Adrenal gland (tissue), 12 donors: ENCODE measurements around the gene ORC5. TPM values are rescaled to one million over a fixed set of nuclear protein-coding genes. Genes with fewer than 3 reads are reported as not detected.

Experiments
- DNase-seq, 7 donors: peaks; one replicate each; pipeline ENCODE4 v3.0.0-alpha.2; 2019 to 2020
- H3K27ac ChIP-seq, 5 donors: fragments of 200-600 bp; sonication (generic) in 4 of 5; 1 replicate in 3 of 5; 2 replicates in 2 of 5; pipeline versions ENCODE4 v1.5.1 to v1.8.0; 2016 to 2020; ENCODE audit warnings: mild to moderate bottlenecking in 1 of 5
- H3K27me3 ChIP-seq: fragments of 200-600 bp; 2 replicates; pipeline ENCODE4 v1.8.0; 2021
- H3K36me3 ChIP-seq, 2 donors: fragments of 200-600 bp; replicated peaks in 1 of 2; 1 replicate in 1 of 2; 2 replicates in 1 of 2; pipeline versions ENCODE4 v1.5.1 to v1.8.0; 2018 to 2022
- H3K4me1 ChIP-seq, 2 donors: fragments of 200-600 bp; replicated peaks in 1 of 2; 1 replicate in 1 of 2; 2 replicates in 1 of 2; pipeline versions ENCODE4 v1.5.1 to v1.8.0; 2018 to 2021
- H3K4me3 ChIP-seq, 4 donors: fragments of 200-600 bp; sonication (generic) in 3 of 4; one replicate each; pipeline ENCODE4 v1.5.1; 2016 to 2018
- H3K9me3 ChIP-seq, 3 donors: fragments of 200-600 bp; sonication (generic) in 1 of 3; replicated peaks in 1 of 3; 1 replicate in 2 of 3; 2 replicates in 1 of 3; pipeline versions ENCODE4 v1.5.1 to v1.8.0; 2016 to 2021
- CTCF ChIP-seq, 6 experiments: fragments of 450-650 bp in 4 of 6; fragments of 200-600 bp in 2 of 6; sonication (generic) in 1 of 6; IDR thresholded peaks; 1 replicate in 5 of 6; 2 replicates in 1 of 6; pipeline versions ENCODE4 v1.5.1 to v1.8.0; 2016 to 2021; ENCODE audit warnings: antibody characterized with exemption in 6 of 6, mild to moderate bottlenecking in 2 of 6, moderate library complexity in 1 of 6
- POLR2A ChIP-seq, 2 donors: fragments of 450-650 bp; IDR thresholded peaks; one replicate each; pipeline ENCODE4 v1.6.1; 2017; ENCODE audit warnings: antibody characterized with exemption in 2 of 2, mild to moderate bottlenecking in 2 of 2, moderate library complexity in 1 of 2
- WGBS, 4 donors: extraction: QIAGEN DNeasy Blood & Tissue Kit in 2 of 4; methylation state at CpG; one replicate each; pipeline versions ENCODE4 v1.1.5 to v1.1.7; 2013 to 2017; 5-methylcytosine and 5-hydroxymethylcytosine counted together
- intact Hi-C, 2 donors: fragments of 100-400 bp; cut with DNase I; formaldehyde crosslinking; loops; one replicate each; pipeline versions ENCODE4 v1.14.1 to v1.15.0; 2022 to 2023
- polyA plus RNA-seq, 3 donors: library from polyadenylated mRNA; stranded (reverse); fragments of 200-250 nt in 2 of 3; fragments of 350-450 nt in 1 of 3; fragmentation: Illumina TruSeq in 1 of 3; extraction: RNeasy Lipid Tissue Mini Kit (QIAGEN cat#74804) in 1 of 3; gene quantifications; one replicate each; pipeline ENCODE4 v1.2.3, GENCODE V29; 2013 to 2014
- total RNA-seq, 9 donors: library from RNA; depleted of rRNA in 4 of 9; stranded (reverse); fragments of >200 nt in 4 of 9; fragments of 120-200 nt in 1 of 9; fragmentation: NEBNext Ultra II Directional in 1 of 9; extraction: Animal tissue kit (Norgen Biotek cat#: 25700) in 1 of 9; gene quantifications; one replicate each; pipeline versions ENCODE4 v1.1.0 to v1.2.4, GENCODE V29; 2013 to 2023
- donor health status: healthy with polysubstance abuse.
- donor health status: Bipolar disorder and iron deficiency.
- donor health status: DM: yes; HTN: yes; CAD: no.
- donor health status: DM: no; HTN: no; CAD: no.
- donor health status: DM: no; HTN: no; CAD: no.
- donor health status: DM: yes; HTN: yes; CAD: no.

Gene ORC5
- total and polyA plus RNA-seq, 12 donors = 4.5 to 97.7 (median 18.6) TPM

DNA sequence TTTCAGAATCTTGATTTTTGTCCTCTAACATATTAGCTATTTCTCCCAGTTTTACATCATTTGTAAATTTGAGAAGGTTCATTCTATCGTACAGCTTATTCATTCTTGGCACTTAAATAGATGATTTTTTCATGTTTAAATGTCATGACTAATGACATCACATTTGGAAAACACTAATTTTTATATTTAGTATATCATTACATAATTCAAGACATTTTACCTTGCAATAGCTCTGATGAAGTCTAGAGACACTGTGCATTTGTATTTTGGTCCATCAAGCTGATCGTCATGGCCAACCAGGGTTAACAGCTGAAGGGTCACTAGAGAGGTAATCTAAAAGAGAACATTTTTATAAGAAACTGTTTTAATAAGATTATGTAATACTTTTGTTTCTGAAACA lies 71.3 kb downstream of the ORC5 start:
- Histone ChIP-seq H3K4me1 (no peaks in the 10 kb centered on the region), H3K27ac (no peak overlapping the region), H3K27me3 (no peaks in the 10 kb centered on the region), H3K9me3 (no peaks in the 10 kb centered on the region), H3K4me3 (no peak overlapping the region), H3K36me3 (peaks cover 0 to 9% of the 10 kb centered on the region in 2 donors)
- TF ChIP-seq POLR2A (IDR thresholded peaks at IDR 0.05) (no peak), CTCF (IDR thresholded peaks at IDR 0.05) (no peak)
- intact Hi-C loops = no loop called here
- DNase-seq = no peak
- 75 to 85% (median 81%) methylated on average over 2 of the region's 2 CpGs for WGBS, 4 donors

- Histone ChIP-seq H3K27ac (no peak overlapping the region), H3K4me1 (no peaks in the 10 kb centered on the region), H3K27me3 (no peaks in the 10 kb centered on the region), H3K4me3 (no peak overlapping the region), H3K36me3 (peaks cover 0 to 9% of the 10 kb centered on the region in 2 donors), H3K9me3 (no peaks in the 10 kb centered on the region)
- 62 to 89% (median 83%) methylated on average over 4 of the region's 4 CpGs for WGBS, 4 donors
- no peak for TF ChIP-seq CTCF (IDR thresholded peaks at IDR 0.05)
- intact Hi-C loops = no loop called here
- no peak for DNase-seq
Measured at GRCh38 chr7:104135760-104136558, 71.9 kb downstream of the ORC5 start.

DNA sequence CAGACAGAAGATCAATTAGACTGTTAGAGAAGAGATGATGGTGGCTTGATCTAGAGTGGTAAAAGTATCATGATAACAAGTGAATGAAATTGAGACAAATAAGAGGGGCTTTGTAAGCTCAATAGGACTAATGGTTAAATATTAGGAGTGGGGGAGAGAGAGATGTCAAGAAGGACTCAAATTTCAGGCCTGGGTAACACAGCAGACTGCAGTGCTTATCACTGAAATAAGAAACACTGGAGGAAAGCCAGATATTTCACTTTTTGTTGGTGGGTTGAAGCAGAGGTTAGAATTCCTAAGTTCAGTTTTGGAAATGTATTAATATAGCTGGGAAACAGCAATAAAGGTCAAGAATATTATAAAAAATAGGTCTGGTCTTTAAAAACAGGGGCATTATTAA lies 74.6 kb downstream of the ORC5 start:
- TF ChIP-seq POLR2A (IDR thresholded peaks at IDR 0.05) (no peak), CTCF (IDR thresholded peaks at IDR 0.05) (no peak)
- DNase-seq = no peak
- Histone ChIP-seq H3K9me3 (no peaks in the 10 kb centered on the region), H3K27me3 (no peaks in the 10 kb centered on the region), H3K4me3 (no peak overlapping the region), H3K4me1 (no peaks in the 10 kb centered on the region), H3K36me3 (peaks cover 0 to 16% of the 10 kb centered on the region in 2 donors), H3K27ac (no peak overlapping the region)
- intact Hi-C loops = no loop called here

- 95 to 99% (median 96%) methylated on average over 4 of the region's 4 CpGs for WGBS, 4 donors
- H3K36me3 ChIP-seq = peaks cover 0 to 11% of the 10 kb centered on the region in 2 donors
Measured at GRCh38 chr7:104130726-104131125, 77.1 kb downstream of the ORC5 start.

More at GRCh38 chr7:104130726-104131125, 77.1 kb downstream of the ORC5 start:
- no peak overlapping the region for H3K27ac ChIP-seq
- TF ChIP-seq POLR2A (IDR thresholded peaks at IDR 0.05) (no peak), CTCF (IDR thresholded peaks at IDR 0.05) (no peak)
- H3K4me3 ChIP-seq = no peak overlapping the region
- no peaks in the 10 kb centered on the region for H3K27me3 ChIP-seq
- DNase-seq = no peak
- H3K9me3 ChIP-seq = peaks cover 0 to 4% (median 0%) of the 10 kb centered on the region in 3 donors
- H3K4me1 ChIP-seq = no peaks in the 10 kb centered on the region
- intact Hi-C loops = no loop called here
